Measurements from ENCODE around the gene CDCP2. TPM values are rescaled to one million over a fixed set of nuclear protein-coding genes. Genes with fewer than 3 reads are reported as not detected.

Gene CDCP2
- total RNA-seq, 2 donors from 2014 or later, result 0.10 TPM; not detected in 1

DNA sequence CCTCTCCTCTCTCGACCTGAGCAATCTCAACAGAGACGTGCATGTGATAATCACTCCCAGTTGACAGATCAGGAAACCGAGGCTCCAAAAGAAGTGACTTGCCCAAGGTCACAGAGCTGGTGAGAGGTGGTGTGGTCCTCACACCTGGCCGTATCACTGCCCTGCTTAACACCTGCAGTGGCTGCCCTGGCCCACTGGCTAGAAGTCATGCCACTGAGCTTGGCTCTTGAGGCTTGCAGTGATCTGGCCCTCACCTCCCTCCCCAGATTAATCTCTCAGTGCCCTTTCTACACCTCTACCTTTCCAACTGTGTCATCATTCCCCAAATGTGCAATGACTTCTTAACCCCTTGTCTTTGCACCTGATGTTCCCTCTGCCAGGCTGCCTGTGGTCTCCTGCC lies 38.8 kb downstream of the CDCP2 start:
- Histone ChIP-seq H3K4me1 (no peaks in the 10 kb centered on the region), H3K36me3 (no peaks in the 10 kb centered on the region), H3K4me3 (no peak overlapping the region), H3K27me3 (no peaks in the 10 kb centered on the region), H3K27ac (no peak overlapping the region), H3K9ac (ENCODE audit: low read depth in 2 of 2, low read length in 2 of 2) (no peak overlapping the region), H3K9me3 (no peaks in the 10 kb centered on the region)
- intact Hi-C loops (cut with DNase I), result no loop called here
- no peak for TF ChIP-seq CTCF (IDR thresholded peaks at IDR 0.05)
- no peak for DNase-seq

- no peak for DNase-seq
- H3K9ac ChIP-seq (ENCODE audit: low read depth in 2 of 2, low read length in 2 of 2), result no peak overlapping the region
- no peaks in the 10 kb centered on the region for H3K36me3 ChIP-seq
- no peak for TF ChIP-seq CTCF (IDR thresholded peaks at IDR 0.05)
- H3K27me3 ChIP-seq, result no peaks in the 10 kb centered on the region
- no peaks in the 10 kb centered on the region for H3K4me1 ChIP-seq
- intact Hi-C loops (cut with DNase I), result no loop called here
- no peak overlapping the region for H3K27ac ChIP-seq
- H3K4me3 ChIP-seq, result no peak overlapping the region
- H3K9me3 ChIP-seq, result no peaks in the 10 kb centered on the region
Measured at GRCh38 chr1:54112705-54113368, 40.0 kb downstream of the CDCP2 start.

- Histone ChIP-seq H3K27ac (no peak overlapping the region), H3K27me3 (no peaks in the 10 kb centered on the region), H3K9me3 (no peaks in the 10 kb centered on the region), H3K36me3 (no peaks in the 10 kb centered on the region), H3K4me3 (no peak overlapping the region), H3K9ac (ENCODE audit: low read depth in 2 of 2, low read length in 2 of 2) (no peak overlapping the region), H3K4me1 (no peaks in the 10 kb centered on the region)
- no peak for DNase-seq
- no peak for TF ChIP-seq CTCF (IDR thresholded peaks at IDR 0.05)
- intact Hi-C loops (cut with DNase I), result no loop called here
Measured at GRCh38 chr1:54112027-54112426, 40.8 kb downstream of the CDCP2 start.

GRCh38 chr1:54111624-54112023 lies 41.2 kb downstream of the CDCP2 start:
- H3K9ac ChIP-seq (ENCODE audit: low read depth in 2 of 2, low read length in 2 of 2), result no peak overlapping the region
- intact Hi-C loops (cut with DNase I), result no loop called here
- TF ChIP-seq CTCF (IDR thresholded peaks at IDR 0.05), result no peak
- no peak overlapping the region for H3K4me3 ChIP-seq
- no peaks in the 10 kb centered on the region for H3K9me3 ChIP-seq
- no peak overlapping the region for H3K27ac ChIP-seq
- H3K4me1 ChIP-seq, result no peaks in the 10 kb centered on the region
- H3K36me3 ChIP-seq, result no peaks in the 10 kb centered on the region
- no peak for DNase-seq
- H3K27me3 ChIP-seq, result no peaks in the 10 kb centered on the region

DNA sequence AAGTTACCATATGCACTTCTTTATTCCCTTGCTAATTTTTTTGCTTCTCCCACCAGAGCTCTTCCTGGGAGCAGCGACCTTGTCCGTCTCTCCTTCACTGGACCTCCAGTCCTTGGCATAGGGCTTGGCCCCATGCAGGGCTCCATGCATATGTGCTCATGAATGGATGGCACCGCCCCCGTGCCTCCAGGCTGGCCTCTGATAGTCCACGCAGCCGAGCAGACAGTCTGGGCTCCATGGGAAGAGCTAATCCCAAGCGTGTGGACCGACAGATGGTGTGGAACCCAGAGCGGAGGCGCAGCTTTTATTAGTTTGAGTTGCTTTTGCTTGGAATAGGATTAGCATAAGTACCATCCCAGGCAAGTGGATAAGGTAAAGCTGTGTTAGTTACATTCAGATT lies 41.8 kb downstream of the CDCP2 start:
- intact Hi-C loops (cut with DNase I), result no loop called here
- no peak overlapping the region for H3K27ac ChIP-seq

More for the DNA sequence above, 41.8 kb downstream of the CDCP2 start:
- Histone ChIP-seq H3K4me3 (no peak overlapping the region), H3K36me3 (no peaks in the 10 kb centered on the region), H3K27me3 (no peaks in the 10 kb centered on the region), H3K9ac (ENCODE audit: low read depth in 2 of 2, low read length in 2 of 2) (no peak overlapping the region), H3K9me3 (no peaks in the 10 kb centered on the region), H3K4me1 (no peaks in the 10 kb centered on the region)
- TF ChIP-seq CTCF (IDR thresholded peaks at IDR 0.05), result no peak
- DNase-seq, result no peak
